Measurements from ENCODE around the gene USPL1.

GRCh38 chr13:30702006-30702405 lies 84.3 kb downstream of the USPL1 start:
- TF ChIP-seq, protein P1, sequence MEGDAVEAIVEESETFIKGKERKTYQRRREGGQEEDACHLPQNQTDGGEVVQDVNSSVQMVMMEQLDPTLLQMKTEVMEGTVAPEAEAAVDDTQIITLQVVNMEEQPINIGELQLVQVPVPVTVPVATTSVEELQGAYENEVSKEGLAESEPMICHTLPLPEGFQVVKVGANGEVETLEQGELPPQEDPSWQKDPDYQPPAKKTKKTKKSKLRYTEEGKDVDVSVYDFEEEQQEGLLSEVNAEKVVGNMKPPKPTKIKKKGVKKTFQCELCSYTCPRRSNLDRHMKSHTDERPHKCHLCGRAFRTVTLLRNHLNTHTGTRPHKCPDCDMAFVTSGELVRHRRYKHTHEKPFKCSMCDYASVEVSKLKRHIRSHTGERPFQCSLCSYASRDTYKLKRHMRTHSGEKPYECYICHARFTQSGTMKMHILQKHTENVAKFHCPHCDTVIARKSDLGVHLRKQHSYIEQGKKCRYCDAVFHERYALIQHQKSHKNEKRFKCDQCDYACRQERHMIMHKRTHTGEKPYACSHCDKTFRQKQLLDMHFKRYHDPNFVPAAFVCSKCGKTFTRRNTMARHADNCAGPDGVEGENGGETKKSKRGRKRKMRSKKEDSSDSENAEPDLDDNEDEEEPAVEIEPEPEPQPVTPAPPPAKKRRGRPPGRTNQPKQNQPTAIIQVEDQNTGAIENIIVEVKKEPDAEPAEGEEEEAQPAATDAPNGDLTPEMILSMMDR (conservative IDR thresholded peaks at IDR 0.05; ENCODE audit: low read depth, low read length): peak; percentile 29; the same call in 1 of the 2 replicates
- TF ChIP-seq EZH2 (IDR thresholded peaks at IDR 0.05; ENCODE audit: low read length, unreplicated experiment) (no peak), EZH2phosphoT487 (IDR thresholded peaks at IDR 0.05; ENCODE audit: borderline replicate concordance, low read length) (no peak)
